ENCODE data around the gene SOD2.
"Not testable (repeated sequence)": the region's sequence is repeated elsewhere in the genome, so short reads cannot be mapped to it uniquely, and the experiment has no call there.

The SOD2 gene

DNA sequence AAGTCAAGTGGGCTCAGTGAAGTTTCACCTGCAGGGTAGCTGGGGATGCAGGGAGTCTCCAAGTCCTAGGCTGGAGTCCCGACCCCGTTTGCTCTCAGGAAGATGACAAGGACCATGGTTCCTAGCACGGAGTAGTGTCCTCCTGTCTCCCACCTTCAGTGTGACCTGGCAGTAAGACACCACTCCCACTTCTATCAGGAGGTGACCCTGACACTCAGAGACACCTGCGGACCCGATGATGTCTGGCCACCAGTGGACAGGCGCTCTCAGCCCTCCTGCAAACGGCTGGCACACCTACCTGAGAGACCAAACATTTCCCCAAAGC lies 1.1 kb downstream of the SOD2 start:
- no peaks in the 10 kb centered on the region for H3K27me3 ChIP-seq (ENCODE audit: low read depth, low read length)
- H3K27ac ChIP-seq (ENCODE audit: low read length), result peak overlapping the region; percentile 92
- no peaks in the 10 kb centered on the region for H3K9me3 ChIP-seq (ENCODE audit: control insufficient read depth in 1 of 2, low read length in 2 of 2)
- peaks cover 0 to 27% of the 10 kb centered on the region in 2 donors for H3K4me1 ChIP-seq (ENCODE audit: control insufficient read depth in 1 of 2, insufficient read depth in 2 of 2, low read length in 2 of 2)
- H3K4me3 ChIP-seq (ENCODE audit: low read depth in 1 of 2, low read length in 2 of 2), result peak overlapping the region; percentile 89 to 97
- peaks cover 10 to 23% of the 10 kb centered on the region in 2 donors for H3K36me3 ChIP-seq (ENCODE audit: control insufficient read depth in 1 of 2, insufficient read depth in 2 of 2, low read length in 2 of 2)

- Histone ChIP-seq H3K9me3 (ENCODE audit: control insufficient read depth in 1 of 2, low read length in 2 of 2) (no peaks in the 10 kb centered on the region), H3K36me3 (ENCODE audit: control insufficient read depth in 1 of 2, insufficient read depth in 2 of 2, low read length in 2 of 2) (peaks cover 10 to 27% of the 10 kb centered on the region in 2 donors), H3K27ac (ENCODE audit: low read length) (peak overlapping the region; percentile 92), H3K4me1 (ENCODE audit: control insufficient read depth in 1 of 2, insufficient read depth in 2 of 2, low read length in 2 of 2) (peaks cover 0 to 27% of the 10 kb centered on the region in 2 donors), H3K27me3 (ENCODE audit: low read depth, low read length) (no peaks in the 10 kb centered on the region), H3K4me3 (ENCODE audit: low read depth in 1 of 2, low read length in 2 of 2) (peak overlapping the region; percentile 89 to 97)
Observed at GRCh38 chr6:159691133-159691962, 1.7 kb downstream of the SOD2 start.

DNA sequence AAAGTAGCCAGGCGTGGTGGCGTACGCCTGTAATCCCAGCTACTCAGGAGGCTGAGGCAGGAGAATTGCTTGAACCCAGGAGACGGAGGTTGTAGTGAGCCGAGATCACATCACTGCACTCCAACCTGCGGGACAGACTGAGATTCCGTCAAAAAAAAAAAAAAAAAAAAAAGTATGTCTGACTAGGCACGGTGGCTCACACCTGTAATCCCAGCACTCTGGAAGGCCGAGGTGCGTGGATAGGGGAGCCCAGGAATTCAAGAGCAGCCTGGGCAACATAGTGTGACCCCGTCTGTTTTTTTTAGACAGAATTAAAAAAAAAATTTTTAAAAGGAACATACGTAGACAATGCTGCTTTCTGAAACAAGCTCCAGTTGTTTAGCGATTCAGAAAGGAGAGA lies 2.9 kb downstream of the SOD2 start:
- peaks cover 0 to 27% of the 10 kb centered on the region in 2 donors for H3K4me1 ChIP-seq (ENCODE audit: control insufficient read depth in 1 of 2, insufficient read depth in 2 of 2, low read length in 2 of 2)
- H3K36me3 ChIP-seq (ENCODE audit: control insufficient read depth in 1 of 2, insufficient read depth in 2 of 2, low read length in 2 of 2), result peaks cover 20 to 32% of the 10 kb centered on the region in 2 donors
- H3K27me3 ChIP-seq (ENCODE audit: low read depth, low read length); H3K9me3 ChIP-seq (ENCODE audit: control insufficient read depth in 1 of 2, low read length in 2 of 2); H3K27ac ChIP-seq (ENCODE audit: low read length): not testable (repeated sequence)
- H3K4me3 ChIP-seq (ENCODE audit: low read depth in 1 of 2, low read length in 2 of 2), result peak overlapping the region in 1 of 2 donors; percentile 97

- Histone ChIP-seq H3K27me3 (ENCODE audit: low read depth, low read length) (no peaks in the 10 kb centered on the region), H3K4me1 (ENCODE audit: control insufficient read depth in 1 of 2, insufficient read depth in 2 of 2, low read length in 2 of 2) (peaks cover 0 to 27% of the 10 kb centered on the region in 2 donors), H3K4me3 (ENCODE audit: low read depth in 1 of 2, low read length in 2 of 2) (peak overlapping the region; percentile 19 to 33), H3K36me3 (ENCODE audit: control insufficient read depth in 1 of 2, insufficient read depth in 2 of 2, low read length in 2 of 2) (peaks cover 25 to 37% of the 10 kb centered on the region in 2 donors), H3K27ac (ENCODE audit: low read length) (peak overlapping the region; percentile 16), H3K9me3 (ENCODE audit: control insufficient read depth in 1 of 2, low read length in 2 of 2) (no peaks in the 10 kb centered on the region)
Observed at GRCh38 chr6:159689001-159689400, 4.0 kb downstream of the SOD2 start.

DNA sequence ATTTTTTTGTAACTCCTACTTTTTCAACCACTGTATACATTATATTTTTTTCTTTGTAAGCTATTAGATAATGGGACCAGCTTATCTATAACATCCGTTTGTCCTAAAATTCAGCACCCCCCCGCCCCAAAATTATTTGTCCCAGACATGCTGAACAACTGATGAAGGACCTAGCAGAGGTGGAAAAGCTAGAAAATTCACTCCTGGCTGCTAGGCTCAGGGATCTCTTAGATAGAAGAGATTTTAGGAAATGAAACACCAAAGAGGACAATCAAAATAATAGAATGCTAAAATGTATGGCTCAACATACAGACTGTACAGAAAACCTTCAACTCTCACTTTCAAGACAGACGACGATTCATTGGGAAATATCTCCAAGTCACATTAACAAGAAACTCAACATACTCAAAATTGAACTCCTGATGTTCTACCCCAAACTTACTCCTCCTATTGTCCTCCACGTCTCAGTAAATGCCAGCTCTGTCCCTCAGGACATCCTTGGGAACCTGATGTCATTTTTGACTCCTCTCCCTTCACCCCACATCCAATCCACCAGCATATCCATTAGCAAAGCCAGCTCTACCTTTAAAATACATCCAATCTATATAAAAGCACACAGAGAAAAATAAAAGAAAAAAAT lies 4.7 kb downstream of the SOD2 start:
- H3K4me1 ChIP-seq (ENCODE audit: control insufficient read depth in 1 of 2, insufficient read depth in 2 of 2, low read length in 2 of 2), result peaks cover 0 to 27% of the 10 kb centered on the region in 2 donors
- no peaks in the 10 kb centered on the region for H3K27me3 ChIP-seq (ENCODE audit: low read depth, low read length)
- peak overlapping the region; percentile 16 for H3K27ac ChIP-seq (ENCODE audit: low read length)
- peak overlapping the region in 1 of 2 donors; percentile 19 for H3K4me3 ChIP-seq (ENCODE audit: low read depth in 1 of 2, low read length in 2 of 2)
- no peaks in the 10 kb centered on the region for H3K9me3 ChIP-seq (ENCODE audit: control insufficient read depth in 1 of 2, low read length in 2 of 2)
- peaks cover 31 to 37% of the 10 kb centered on the region in 2 donors for H3K36me3 ChIP-seq (ENCODE audit: control insufficient read depth in 1 of 2, insufficient read depth in 2 of 2, low read length in 2 of 2)

DNA sequence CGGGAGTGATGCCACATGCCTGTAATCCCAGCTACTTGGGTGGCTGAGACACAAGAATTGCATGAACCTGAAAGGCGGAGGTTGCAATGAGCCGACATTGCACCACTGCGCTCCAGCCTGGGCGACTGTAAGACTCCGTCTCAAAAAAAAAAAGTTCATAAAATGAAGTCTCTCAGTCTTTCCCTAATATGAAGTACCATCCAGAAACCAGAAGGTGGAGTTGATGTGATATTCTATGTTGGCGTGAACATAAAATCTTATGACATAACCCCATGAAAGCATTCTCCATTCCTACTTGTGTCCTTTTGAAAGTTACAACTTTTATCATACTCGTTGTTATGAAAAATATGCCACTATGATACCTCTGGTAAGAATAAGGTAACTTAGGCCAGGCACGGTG lies 5.7 kb downstream of the SOD2 start:
- no peaks in the 10 kb centered on the region for H3K27me3 ChIP-seq (ENCODE audit: low read depth, low read length)
- H3K4me1 ChIP-seq (ENCODE audit: control insufficient read depth in 1 of 2, insufficient read depth in 2 of 2, low read length in 2 of 2), result peaks cover 0 to 27% of the 10 kb centered on the region in 2 donors
- H3K36me3 ChIP-seq (ENCODE audit: control insufficient read depth in 1 of 2, insufficient read depth in 2 of 2, low read length in 2 of 2), result peaks cover 33 to 38% of the 10 kb centered on the region in 2 donors
- H3K9me3 ChIP-seq (ENCODE audit: control insufficient read depth in 1 of 2, low read length in 2 of 2), result no peaks in the 10 kb centered on the region
- no peak overlapping the region for H3K27ac ChIP-seq (ENCODE audit: low read length)
- H3K4me3 ChIP-seq (ENCODE audit: low read depth in 1 of 2, low read length in 2 of 2), result no peak overlapping the region

DNA sequence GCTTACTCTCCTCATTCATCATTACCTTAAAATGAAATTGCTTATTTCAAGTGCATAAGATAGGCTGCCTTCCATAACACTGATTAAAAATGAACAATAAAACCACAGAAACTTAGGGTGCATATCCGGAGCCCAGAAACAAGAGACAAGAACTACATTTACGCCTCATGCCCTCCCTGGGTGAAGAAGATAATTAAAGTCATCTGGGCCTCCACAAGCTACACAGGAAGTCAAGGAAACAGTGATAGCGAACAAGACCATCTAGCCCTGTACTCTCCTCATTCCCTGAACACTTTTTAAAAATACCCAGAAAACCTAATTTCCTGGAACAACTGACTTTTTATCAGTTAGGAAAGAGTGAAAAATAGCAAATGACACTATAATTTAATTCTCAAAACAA lies 6.3 kb downstream of the SOD2 start:
- Histone ChIP-seq H3K4me1 (ENCODE audit: control insufficient read depth in 1 of 2, insufficient read depth in 2 of 2, low read length in 2 of 2) (peaks cover 0 to 23% of the 10 kb centered on the region in 2 donors), H3K27ac (ENCODE audit: low read length) (no peak overlapping the region), H3K36me3 (ENCODE audit: control insufficient read depth in 1 of 2, insufficient read depth in 2 of 2, low read length in 2 of 2) (peaks cover 35 to 44% of the 10 kb centered on the region in 2 donors), H3K4me3 (ENCODE audit: low read depth in 1 of 2, low read length in 2 of 2) (no peak overlapping the region), H3K27me3 (ENCODE audit: low read depth, low read length) (no peaks in the 10 kb centered on the region), H3K9me3 (ENCODE audit: control insufficient read depth in 1 of 2, low read length in 2 of 2) (no peaks in the 10 kb centered on the region)

DNA sequence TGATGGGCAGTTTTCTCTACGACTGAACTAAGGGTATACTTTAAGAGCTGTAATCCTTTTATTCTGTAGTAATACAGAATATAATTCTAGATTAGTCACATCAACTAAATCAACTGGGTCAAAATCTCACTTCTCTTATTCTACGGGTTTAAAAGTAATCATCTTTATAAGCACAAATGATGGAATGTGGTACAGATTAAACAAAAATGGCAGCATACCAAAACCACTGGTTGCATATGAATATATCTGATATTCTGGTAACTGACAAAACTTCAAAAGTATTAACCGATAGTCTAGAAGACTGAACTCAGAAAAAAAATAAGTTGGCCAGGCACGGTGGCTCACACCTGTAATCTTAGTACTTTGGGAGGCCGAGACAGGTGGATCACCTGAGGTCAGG lies 7.0 kb downstream of the SOD2 start:
- no peaks in the 10 kb centered on the region for H3K9me3 ChIP-seq (ENCODE audit: control insufficient read depth in 1 of 2, low read length in 2 of 2)
- H3K4me1 ChIP-seq (ENCODE audit: control insufficient read depth in 1 of 2, insufficient read depth in 2 of 2, low read length in 2 of 2), result peaks cover 0 to 19% of the 10 kb centered on the region in 2 donors
- H3K27ac ChIP-seq (ENCODE audit: low read length), result no peak overlapping the region
- H3K4me3 ChIP-seq (ENCODE audit: low read depth in 1 of 2, low read length in 2 of 2), result no peak overlapping the region
- no peaks in the 10 kb centered on the region for H3K27me3 ChIP-seq (ENCODE audit: low read depth, low read length)
- H3K36me3 ChIP-seq (ENCODE audit: control insufficient read depth in 1 of 2, insufficient read depth in 2 of 2, low read length in 2 of 2), result peaks cover 42 to 51% of the 10 kb centered on the region in 2 donors

GRCh38 chr6:159684013-159684304 lies 9.1 kb downstream of the SOD2 start:
- Histone ChIP-seq H3K36me3 (ENCODE audit: control insufficient read depth in 1 of 2, insufficient read depth in 2 of 2, low read length in 2 of 2) (peaks cover 47 to 50% of the 10 kb centered on the region in 2 donors), H3K27ac (ENCODE audit: low read length) (no peak overlapping the region)

GRCh38 chr6:159682810-159683209 lies 10.2 kb downstream of the SOD2 start:
- Histone ChIP-seq H3K4me1 (ENCODE audit: control insufficient read depth in 1 of 2, insufficient read depth in 2 of 2, low read length in 2 of 2) (peaks cover 0 to 3% of the 10 kb centered on the region in 2 donors), H3K36me3 (ENCODE audit: control insufficient read depth in 1 of 2, insufficient read depth in 2 of 2, low read length in 2 of 2) (peaks cover 50 to 53% of the 10 kb centered on the region in 2 donors), H3K27me3 (ENCODE audit: low read depth, low read length) (no peaks in the 10 kb centered on the region), H3K4me3 (ENCODE audit: low read depth in 1 of 2, low read length in 2 of 2) (no peak overlapping the region), H3K27ac (ENCODE audit: low read length) (no peak overlapping the region), H3K9me3 (ENCODE audit: control insufficient read depth in 1 of 2, low read length in 2 of 2) (no peaks in the 10 kb centered on the region)

More at GRCh38 chr6:159684013-159684304, 9.1 kb downstream of the SOD2 start:
- Histone ChIP-seq H3K4me3 (ENCODE audit: low read depth in 1 of 2, low read length in 2 of 2) (no peak overlapping the region), H3K9me3 (ENCODE audit: control insufficient read depth in 1 of 2, low read length in 2 of 2) (no peaks in the 10 kb centered on the region), H3K27me3 (ENCODE audit: low read depth, low read length) (no peaks in the 10 kb centered on the region), H3K4me1 (ENCODE audit: control insufficient read depth in 1 of 2, insufficient read depth in 2 of 2, low read length in 2 of 2) (peaks cover 0 to 6% of the 10 kb centered on the region in 2 donors)

- peaks cover 49 to 50% of the 10 kb centered on the region in 2 donors for H3K36me3 ChIP-seq (ENCODE audit: control insufficient read depth in 1 of 2, insufficient read depth in 2 of 2, low read length in 2 of 2)
- H3K4me3 ChIP-seq (ENCODE audit: low read depth in 1 of 2, low read length in 2 of 2), result no peak overlapping the region
- no peaks in the 10 kb centered on the region for H3K9me3 ChIP-seq (ENCODE audit: control insufficient read depth in 1 of 2, low read length in 2 of 2)
- H3K27ac ChIP-seq (ENCODE audit: low read length), result no peak overlapping the region
- H3K4me1 ChIP-seq (ENCODE audit: control insufficient read depth in 1 of 2, insufficient read depth in 2 of 2, low read length in 2 of 2), result peaks cover 0 to 3% of the 10 kb centered on the region in 2 donors
- H3K27me3 ChIP-seq (ENCODE audit: low read depth, low read length), result no peaks in the 10 kb centered on the region
Observed at GRCh38 chr6:159682295-159682694, 10.7 kb downstream of the SOD2 start.

All from muscle layer of duodenum (tissue), 2 donors.